ENCODE results near the gene ZNF672.

- TF ChIP-seq CTCF (conservative IDR thresholded peaks at IDR 0.05; ENCODE audit: low read length) (no peak), EZH2phosphoT487 (IDR thresholded peaks at IDR 0.05; ENCODE audit: borderline replicate concordance) (no peak)
Observed at GRCh38 chr1:248847956-248848561, 10.0 kb downstream of the ZNF672 start.
